ENCODE results near the gene GRIK1. TPM values are rescaled to one million over a fixed set of nuclear protein-coding genes. Genes with fewer than 3 reads are reported as not detected.

Gene GRIK1
- polyA plus RNA-seq, 1 donor from 2014 or later: 8.7 TPM

GRCh38 chr21:29870814-29871213 lies 69.0 kb downstream of the GRIK1 start:
- H4K20me1 ChIP-seq (ENCODE audit: insufficient read depth): no peaks in the 10 kb centered on the region
- no peaks in the 10 kb centered on the region for H3K27me3 ChIP-seq (ENCODE audit: insufficient read depth, low read depth, low read length)
- H2AFZ ChIP-seq (ENCODE audit: low read depth, low read length): no peak overlapping the region
- TF ChIP-seq EP300 (conservative IDR thresholded peaks at IDR 0.05; ENCODE audit: poor library complexity, severe bottlenecking) (no peak), CTCF (IDR thresholded peaks at IDR 0.05; ENCODE audit: poor library complexity, severe bottlenecking) (no peak), REST (IDR thresholded peaks at IDR 0.05; ENCODE audit: borderline replicate concordance) (no peak), POLR2AphosphoS5 (IDR thresholded peaks at IDR 0.05) (no peak), TAF1 (IDR thresholded peaks at IDR 0.05; ENCODE audit: low read depth) (no peak), RAD21 (conservative IDR thresholded peaks at IDR 0.05) (no peak), SMC3 (conservative IDR thresholded peaks at IDR 0.05; ENCODE audit: poor library complexity) (no peak), MXI1 (conservative IDR thresholded peaks at IDR 0.05; ENCODE audit: poor library complexity, severe bottlenecking) (no peak), EZH2 (IDR thresholded peaks at IDR 0.05; ENCODE audit: borderline replicate concordance, insufficient read depth, low read length, poor library complexity, severe bottlenecking) (no peak)
- no peaks in the 10 kb centered on the region for H3F3A ChIP-seq (ENCODE audit: insufficient read depth, low read length, poor library complexity, severe bottlenecking)
- no peak overlapping the region for H3K9ac ChIP-seq (ENCODE audit: low read length)
- no peak overlapping the region for H3K4me2 ChIP-seq (ENCODE audit: low read length)
- H3K79me2 ChIP-seq (replicated peaks; ENCODE audit: insufficient read depth, low read length): no peaks in the 10 kb centered on the region
- no peaks in the 10 kb centered on the region for H3K9me2 ChIP-seq (ENCODE audit: insufficient read depth, low read length)
- no peak overlapping the region for H3K4me3 ChIP-seq (ENCODE audit: low read length)
- H3K27ac ChIP-seq (ENCODE audit: low read length): no peak overlapping the region
- H3K9me3 ChIP-seq (ENCODE audit: low read length): no peaks in the 10 kb centered on the region
- H3K36me3 ChIP-seq (ENCODE audit: insufficient read depth, low read length): no peaks in the 10 kb centered on the region

- Histone ChIP-seq H3K9ac (ENCODE audit: low read length) (no peak overlapping the region), H3F3A (ENCODE audit: insufficient read depth, low read length, poor library complexity, severe bottlenecking) (no peaks in the 10 kb centered on the region), H3K4me3 (ENCODE audit: low read length) (no peak overlapping the region), H3K36me3 (ENCODE audit: insufficient read depth, low read length) (no peaks in the 10 kb centered on the region), H2AFZ (ENCODE audit: low read depth, low read length) (no peak overlapping the region), H3K9me2 (ENCODE audit: insufficient read depth, low read length) (no peaks in the 10 kb centered on the region), H4K20me1 (ENCODE audit: insufficient read depth) (no peaks in the 10 kb centered on the region), H3K9me3 (ENCODE audit: low read length) (no peaks in the 10 kb centered on the region), H3K27me3 (ENCODE audit: insufficient read depth, low read depth, low read length) (no peaks in the 10 kb centered on the region), H3K79me2 (replicated peaks; ENCODE audit: insufficient read depth, low read length) (no peaks in the 10 kb centered on the region), H3K4me2 (ENCODE audit: low read length) (no peak overlapping the region), H3K27ac (ENCODE audit: low read length) (no peak overlapping the region)
- TF ChIP-seq TAF1 (IDR thresholded peaks at IDR 0.05; ENCODE audit: low read depth) (no peak), EP300 (conservative IDR thresholded peaks at IDR 0.05; ENCODE audit: poor library complexity, severe bottlenecking) (no peak), EZH2 (IDR thresholded peaks at IDR 0.05; ENCODE audit: borderline replicate concordance, insufficient read depth, low read length, poor library complexity, severe bottlenecking) (no peak), MXI1 (conservative IDR thresholded peaks at IDR 0.05; ENCODE audit: poor library complexity, severe bottlenecking) (no peak), REST (IDR thresholded peaks at IDR 0.05; ENCODE audit: borderline replicate concordance) (no peak), RAD21 (conservative IDR thresholded peaks at IDR 0.05) (no peak)
Observed at GRCh38 chr21:29867796-29868195, 72.0 kb downstream of the GRIK1 start.
